Bronchial epithelial cell (primary cell): Measurements from ENCODE around the gene HPDL. TPM values are rescaled to one million over a fixed set of nuclear protein-coding genes. Genes with fewer than 3 reads are reported as not detected.

Source experiments
- DNase-seq: peaks from one replicate; pipeline ENCODE4 v3.0.0-alpha.2; 2010; ENCODE audit warnings: low read depth
- FAIRE-seq: peaks from 2 replicates; lab custom pipeline; 2011; peaks lifted over from hg19 to GRCh38; lab: Jason Lieb, UNC
- H3K27me3 ChIP-seq: 2 replicates; pipeline ENCODE4 v1.5.1; 2011; ENCODE audit warnings: low read length; ENCODE audit not compliant: control insufficient read depth, insufficient read depth
- H3K36me3 ChIP-seq: 2 replicates; pipeline ENCODE4 v1.5.1; 2011; ENCODE audit warnings: low read length; ENCODE audit not compliant: control insufficient read depth, insufficient read depth
- H3K4me3 ChIP-seq: 2 replicates; pipeline ENCODE4 v1.5.1; 2011; ENCODE audit warnings: mild to moderate bottlenecking, low read depth, low read length, control low read depth
- CTCF ChIP-seq: IDR thresholded peaks from 2 replicates; pipeline ENCODE4 v1.5.1; 2011; ENCODE audit warnings: mild to moderate bottlenecking, moderate library complexity, low read length, control low read depth, inconsistent platforms; ENCODE audit not compliant: insufficient read depth, severe bottlenecking
- total RNA-seq: library from RNA; depleted of rRNA; stranded (reverse); fragments of >200 nt; gene quantifications from 2 replicates; pipeline ENCODE4 v1.2.1, GENCODE V29; 2014

HPDL gene
- total RNA-seq, 1 donor from 2014 or later, result 0.53 TPM

GRCh38 chr1:45373573-45373972 is 46.9 kb downstream of the HPDL start:
- TF ChIP-seq CTCF, result no peak
- DNase-seq, result no peak
- Histone ChIP-seq H3K4me3 (no peak overlapping the region), H3K36me3 (no peaks in the 10 kb centered on the region), H3K27me3 (no peaks in the 10 kb centered on the region)
- no peak for FAIRE-seq

GRCh38 chr1:45375104-45376090 is 48.7 kb downstream of the HPDL start:
- Histone ChIP-seq H3K27me3 (no peaks in the 10 kb centered on the region), H3K36me3 (no peaks in the 10 kb centered on the region), H3K4me3 (no peak overlapping the region)
- no peak for TF ChIP-seq CTCF
- FAIRE-seq (no peak), DNase-seq (no peak)

- TF ChIP-seq CTCF, result no peak
- no peaks in the 10 kb centered on the region for H3K36me3 ChIP-seq
- no peak overlapping the region for H3K4me3 ChIP-seq
- no peak for FAIRE-seq
- no peaks in the 10 kb centered on the region for H3K27me3 ChIP-seq
- no peak for DNase-seq
Measured at GRCh38 chr1:45378184-45378583, 51.5 kb downstream of the HPDL start.

Other genes starting within 250 kb of the HPDL start
- under 0.01 TPM in 2 replicates for gene ZSWIM5, start 120.3 kb upstream of the HPDL start, total RNA-seq
- 5.2 and 9.5 TPM in 2 replicates for gene TOE1, start 13.3 kb downstream of the HPDL start, total RNA-seq
- 20.2 and 20.5 TPM in 2 replicates for gene MUTYH, start 13.5 kb downstream of the HPDL start, total RNA-seq
- gene TESK2, start 164.3 kb downstream of the HPDL start, total RNA-seq, result 1.6 and 2.0 TPM in 2 replicates
- 0.26 and 0.64 TPM in 2 replicates for gene CCDC163, start 173.2 kb downstream of the HPDL start, total RNA-seq
- 0.77 and 1.1 TPM in 2 replicates for gene MMACHC, start 173.4 kb downstream of the HPDL start, total RNA-seq
- 403 and 721 TPM in 2 replicates for gene PRDX1, start 195.0 kb downstream of the HPDL start, total RNA-seq
- gene AKR1A1, start 223.9 kb downstream of the HPDL start, total RNA-seq, result 109 and 145 TPM in 2 replicates